Measurements from ENCODE around the gene COBL. TPM values are rescaled to one million over a fixed set of nuclear protein-coding genes. Genes with fewer than 3 reads are reported as not detected.

Gene COBL, protein sequence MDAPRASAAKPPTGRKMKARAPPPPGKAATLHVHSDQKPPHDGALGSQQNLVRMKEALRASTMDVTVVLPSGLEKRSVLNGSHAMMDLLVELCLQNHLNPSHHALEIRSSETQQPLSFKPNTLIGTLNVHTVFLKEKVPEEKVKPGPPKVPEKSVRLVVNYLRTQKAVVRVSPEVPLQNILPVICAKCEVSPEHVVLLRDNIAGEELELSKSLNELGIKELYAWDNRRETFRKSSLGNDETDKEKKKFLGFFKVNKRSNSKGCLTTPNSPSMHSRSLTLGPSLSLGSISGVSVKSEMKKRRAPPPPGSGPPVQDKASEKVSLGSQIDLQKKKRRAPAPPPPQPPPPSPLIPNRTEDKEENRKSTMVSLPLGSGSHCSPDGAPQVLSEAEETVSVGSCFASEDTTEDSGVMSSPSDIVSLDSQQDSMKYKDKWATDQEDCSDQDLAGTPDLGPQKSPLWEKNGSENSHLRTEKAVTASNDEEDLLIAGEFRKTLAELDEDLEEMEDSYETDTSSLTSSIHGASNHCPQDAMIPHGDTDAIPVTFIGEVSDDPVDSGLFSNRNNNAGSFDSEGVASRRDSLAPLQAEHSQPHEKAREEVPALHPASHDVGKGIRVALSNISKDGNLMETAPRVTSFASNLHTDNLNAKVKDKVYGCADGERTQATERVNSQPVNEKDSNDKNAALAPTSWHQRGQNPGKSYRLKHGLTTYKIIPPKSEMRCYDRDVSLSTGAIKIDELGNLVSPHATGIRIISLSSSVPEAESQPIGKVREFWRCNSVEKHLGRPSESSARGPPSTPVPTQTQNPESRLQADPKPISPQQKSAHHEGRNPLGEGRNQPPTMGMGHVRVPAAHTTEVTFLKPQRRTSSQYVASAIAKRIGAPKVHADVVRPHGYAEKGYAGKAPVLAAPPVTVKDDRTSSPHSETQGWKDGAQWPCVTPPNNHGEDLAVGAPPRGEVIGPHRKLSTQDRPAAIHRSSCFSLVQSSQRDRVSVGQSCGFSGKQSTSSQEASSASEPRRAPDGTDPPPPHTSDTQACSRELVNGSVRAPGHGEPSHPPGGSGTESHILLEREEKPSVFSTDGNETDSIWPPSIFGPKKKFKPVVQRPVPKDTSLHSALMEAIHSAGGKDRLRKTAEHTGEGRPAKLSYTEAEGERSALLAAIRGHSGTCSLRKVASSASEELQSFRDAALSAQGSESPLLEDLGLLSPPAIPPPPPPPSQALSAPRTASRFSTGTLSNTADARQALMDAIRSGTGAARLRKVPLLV
- total RNA-seq (2014; rRNA removed; shearing (Covaris generic)) (not detected in 2 replicates), polyA plus RNA-seq (2016; fragmentation: Nextera tagmentation; extraction: Ambion mirVana) (not detected in 2 replicates)

DNA sequence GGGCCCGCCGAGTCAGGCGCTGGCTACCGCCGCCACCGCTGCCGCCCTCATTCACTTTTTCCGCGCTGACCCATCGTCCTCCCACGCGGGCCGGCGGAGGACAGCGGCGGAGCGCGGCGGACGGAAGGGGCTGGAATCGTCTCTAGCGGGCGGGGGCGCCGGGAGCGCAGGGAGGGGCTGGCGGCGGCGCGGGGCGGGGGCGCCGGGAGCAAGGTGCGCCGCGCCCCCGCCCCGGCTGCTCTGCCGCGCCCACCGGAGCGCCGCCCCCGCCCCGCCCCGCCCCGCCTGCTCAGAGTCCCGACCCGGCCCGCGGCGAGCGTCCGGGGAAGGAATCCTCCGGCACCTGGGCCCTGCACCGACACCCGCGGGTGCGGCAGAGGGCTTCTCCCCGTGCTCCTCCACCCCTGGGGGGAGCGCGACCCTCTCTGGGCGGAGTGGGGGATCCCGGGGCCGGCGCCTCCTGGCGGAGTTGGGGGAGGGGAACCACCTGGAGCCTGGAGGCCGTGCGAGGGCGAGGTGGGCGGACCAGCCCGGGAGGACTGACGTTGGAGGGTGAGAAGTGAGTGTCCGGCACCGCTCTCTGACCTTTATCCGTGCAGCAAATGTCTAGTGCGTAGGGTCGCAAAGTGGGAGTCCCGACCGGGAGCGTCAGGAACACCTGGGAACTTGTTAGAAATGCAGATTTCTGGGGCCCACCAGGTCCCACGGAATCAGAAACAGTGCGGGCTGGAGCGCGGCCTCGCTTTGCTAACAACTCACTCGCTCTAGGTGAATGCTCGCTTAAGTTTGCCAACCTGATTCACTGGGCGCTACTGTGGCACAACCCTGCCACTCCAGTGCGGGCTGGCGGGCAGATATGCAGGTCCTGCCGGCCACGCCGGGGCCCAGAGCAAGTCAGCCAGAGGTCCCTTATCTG, at the start of gene COBL:
COBL (minus strand) TSS at position 144 of the 916 bp plus-strand sequence. CDS start 176 bp downstream, outside the sequence.
- TF ChIP-seq EZH2 (IDR thresholded peaks at IDR 0.05; ENCODE audit: insufficient read depth, poor library complexity, severe bottlenecking) (peak; percentile 84), EZH2phosphoT487 (IDR thresholded peaks at IDR 0.05; ENCODE audit: insufficient read depth, low read depth) (0 out of 2 replicates have a peak, but pooled peaks have one; percentile 53)
- Histone ChIP-seq H2AFZ (no peak within 1 kb of the TSS), H3K9ac (no peak within 1 kb of the TSS), H3K9me3 (ENCODE audit: low read depth) (no peaks in the 10 kb centered on the region), H3K36me3 (ENCODE audit: low read depth) (no peaks in the 10 kb centered on the region), H3K9me2 (ENCODE audit: insufficient read depth) (no peaks in the 10 kb centered on the region), H4K20me1 (ENCODE audit: insufficient read depth) (no peaks in the 10 kb centered on the region), H3F3A (ENCODE audit: insufficient read depth) (no peaks in the 10 kb centered on the region), H3K4me3 (peak within 1 kb of the TSS; percentile 45), H3K79me2 (ENCODE audit: insufficient read depth) (no peaks in the 10 kb centered on the region), H3K4me2 (ENCODE audit: unreplicated experiment) (peak within 1 kb of the TSS; percentile 42), H3K4me1 (ENCODE audit: insufficient read depth) (no peaks in the 10 kb centered on the region), H3K27me3 (replicated peaks; ENCODE audit: insufficient read depth) (peaks cover 66% of the 10 kb centered on the region), H3K27ac (no peak within 1 kb of the TSS)
- 7 to 8% methylated on average over 32 to 64 of the region's 94 CpGs for WGBS, 2 experiments (ENCODE audit: low coverage in 1 of 2, low lambda C conversion rate in 2 of 2, missing lambda C conversion rate in 2 of 2)
- in situ Hi-C loops (cut with MboI), result no loop called here
- peak; percentile 38 for DNase-seq

DNA sequence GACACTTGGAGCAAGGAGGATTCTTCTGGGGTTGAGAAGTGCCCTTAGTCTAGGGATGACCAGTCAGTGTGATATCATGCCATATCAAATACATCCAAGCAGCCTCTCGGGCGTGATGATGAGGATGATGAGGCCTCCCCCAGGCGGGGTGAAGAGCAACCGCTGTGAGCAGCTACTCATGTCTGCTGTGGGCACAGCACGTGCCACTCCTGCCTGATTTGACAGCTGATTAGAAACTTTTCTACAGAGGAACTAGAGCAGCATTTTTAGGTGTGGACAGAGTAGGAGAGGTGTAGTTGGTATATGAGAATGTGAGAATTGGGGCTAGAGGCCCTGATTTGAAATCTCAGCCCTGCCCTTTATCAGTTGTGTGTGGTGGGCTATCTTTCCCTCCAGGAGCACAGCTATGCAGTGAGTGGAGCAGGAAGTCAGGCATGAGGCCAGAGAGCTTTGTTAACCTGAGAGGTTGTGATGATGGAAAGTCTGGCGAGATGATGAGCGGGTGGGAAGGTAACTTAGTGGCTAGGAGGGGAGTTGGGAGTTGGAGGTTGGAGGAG, 49.6 kb upstream of the COBL start:
- Histone ChIP-seq H3K27me3 (replicated peaks; ENCODE audit: insufficient read depth) (no peaks in the 10 kb centered on the region), H3K9me2 (ENCODE audit: insufficient read depth) (no peaks in the 10 kb centered on the region)

DNA sequence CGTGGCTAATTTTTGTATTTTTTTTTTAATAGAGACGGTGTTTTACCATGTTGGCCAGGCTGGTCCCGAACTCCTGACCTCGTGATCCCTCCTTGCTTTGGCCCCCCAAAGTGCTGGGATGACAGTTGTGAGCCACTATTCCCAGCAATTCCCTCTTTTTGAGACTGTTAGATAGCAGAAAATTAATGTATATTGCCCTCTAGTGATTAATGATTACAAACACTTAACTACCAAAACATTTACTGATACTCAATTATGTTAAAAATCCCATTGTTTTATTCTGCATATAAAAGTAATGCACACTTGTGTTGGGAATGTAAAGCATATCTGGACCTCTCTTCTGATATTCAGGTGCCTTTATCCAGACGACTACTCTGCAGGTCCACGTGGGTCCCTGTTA, 41.2 kb upstream of the COBL start:
- H3K4me1 ChIP-seq (ENCODE audit: insufficient read depth), result no peaks in the 10 kb centered on the region
- TF ChIP-seq EZH2 (IDR thresholded peaks at IDR 0.05; ENCODE audit: insufficient read depth, poor library complexity, severe bottlenecking), result no peak
- no peak for TF ChIP-seq EZH2phosphoT487 (IDR thresholded peaks at IDR 0.05; ENCODE audit: insufficient read depth, low read depth)
- no peak for DNase-seq
- no peaks in the 10 kb centered on the region for H4K20me1 ChIP-seq (ENCODE audit: insufficient read depth)
- H3K4me2 ChIP-seq (ENCODE audit: unreplicated experiment), result no peak overlapping the region
- H3F3A ChIP-seq (ENCODE audit: insufficient read depth), result no peaks in the 10 kb centered on the region
- no peaks in the 10 kb centered on the region for H3K79me2 ChIP-seq (ENCODE audit: insufficient read depth)
- H3K27me3 ChIP-seq (replicated peaks; ENCODE audit: insufficient read depth), result no peaks in the 10 kb centered on the region
- in situ Hi-C loops (cut with MboI), result loop anchor here (25.0 kb wide), 1 partner anchor 896 kb away; the partner anchor contains the start of gene FIGNL1
- no peaks in the 10 kb centered on the region for H3K9me2 ChIP-seq (ENCODE audit: insufficient read depth)
- H3K27ac ChIP-seq, result no peak overlapping the region
- no peak overlapping the region for H3K9ac ChIP-seq
- no peaks in the 10 kb centered on the region for H3K9me3 ChIP-seq (ENCODE audit: low read depth)
- H3K36me3 ChIP-seq (ENCODE audit: low read depth), result no peaks in the 10 kb centered on the region
- no peak overlapping the region for H2AFZ ChIP-seq
- no peak overlapping the region for H3K4me3 ChIP-seq
- 33 to 42% methylated on average over 6 of the region's 6 CpGs for WGBS, 2 experiments (ENCODE audit: low coverage in 1 of 2, low lambda C conversion rate in 2 of 2, missing lambda C conversion rate in 2 of 2)

More for the DNA sequence above, 49.6 kb upstream of the COBL start:
- no peaks in the 10 kb centered on the region for H3K36me3 ChIP-seq (ENCODE audit: low read depth)
- no peaks in the 10 kb centered on the region for H3K79me2 ChIP-seq (ENCODE audit: insufficient read depth)
- no peaks in the 10 kb centered on the region for H3K9me3 ChIP-seq (ENCODE audit: low read depth)
- no peak overlapping the region for H3K9ac ChIP-seq
- DNase-seq, result no peak
- H3F3A ChIP-seq (ENCODE audit: insufficient read depth), result no peaks in the 10 kb centered on the region
- no peaks in the 10 kb centered on the region for H3K4me1 ChIP-seq (ENCODE audit: insufficient read depth)
- in situ Hi-C loops (cut with MboI), result loop anchor here (10.0 to 25.0 kb wide), 2 partner anchors 191 to 904 kb away; partner anchors contain the start of gene FIGNL1
- TF ChIP-seq EZH2 (IDR thresholded peaks at IDR 0.05; ENCODE audit: insufficient read depth, poor library complexity, severe bottlenecking), result no peak
- no peak for TF ChIP-seq EZH2phosphoT487 (IDR thresholded peaks at IDR 0.05; ENCODE audit: insufficient read depth, low read depth)
- no peak overlapping the region for H3K4me2 ChIP-seq (ENCODE audit: unreplicated experiment)
- no peak overlapping the region for H3K4me3 ChIP-seq
- no peak overlapping the region for H2AFZ ChIP-seq
- H3K27ac ChIP-seq, result no peak overlapping the region
- H4K20me1 ChIP-seq (ENCODE audit: insufficient read depth), result no peaks in the 10 kb centered on the region
- WGBS, 2 experiments (ENCODE audit: low coverage in 1 of 2, low lambda C conversion rate in 2 of 2, missing lambda C conversion rate in 2 of 2), result 17 to 18% methylated on average over 7 of the region's 7 CpGs

All from GM23248 (cell line).